HG03108 (cell line): ENCODE measurements around the gene CCNG2.

Experiments
- ATAC-seq: cut with Tn5 transposase; IDR thresholded peaks from one replicate; pipeline ENCODE4 v1.9.1; 2021; ENCODE audit warnings: moderate library complexity; ENCODE audit not compliant: unreplicated experiment

Gene CCNG2

DNA sequence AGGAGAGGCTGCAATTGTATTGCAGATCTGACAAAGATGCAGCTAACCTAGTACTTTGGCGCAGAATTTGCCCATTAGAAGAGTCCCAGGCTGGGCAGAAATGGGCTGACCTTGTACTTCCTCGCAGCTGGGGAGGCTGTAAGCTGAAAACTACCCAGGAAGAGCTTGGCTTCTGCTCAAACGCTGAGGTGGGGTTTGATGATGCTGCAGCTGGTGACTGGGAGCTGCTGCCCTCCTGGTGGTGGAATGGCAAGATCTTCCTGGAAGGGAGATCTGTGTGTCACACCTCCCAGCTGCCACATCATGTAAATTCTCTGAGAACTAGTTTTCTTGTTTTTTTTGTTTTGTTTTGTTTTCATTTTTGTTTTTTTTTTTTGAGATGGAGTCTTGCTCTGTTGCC lies 17.4 kb downstream of the CCNG2 start:
- ATAC-seq, result no peak

- no peak for ATAC-seq
These were observed 18.2 kb downstream of the CCNG2 start for GRCh38 chr4:77175201-77175611.

DNA sequence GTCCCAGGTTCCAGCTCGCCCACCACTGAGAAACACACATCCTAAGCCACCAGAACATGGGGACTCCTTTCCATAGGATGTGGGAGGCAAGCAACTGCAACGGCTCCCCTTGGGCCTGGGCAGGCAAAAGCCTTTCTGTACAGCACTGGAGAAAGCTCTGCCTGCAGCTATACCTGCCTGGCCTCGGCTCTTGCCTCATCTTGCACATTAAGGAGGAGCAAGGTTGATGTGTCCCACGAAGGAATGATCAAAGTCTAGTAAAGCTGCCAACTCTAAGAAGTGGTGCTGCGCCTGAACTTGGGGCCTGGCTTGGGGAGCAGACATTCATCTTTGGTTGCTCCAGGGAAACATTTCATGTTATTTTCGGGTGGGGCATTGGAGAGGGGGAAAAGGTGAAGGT lies 19.6 kb downstream of the CCNG2 start:
- ATAC-seq, result no peak

GRCh38 chr4:77177199-77177598 lies 20.2 kb downstream of the CCNG2 start:
- ATAC-seq, result no peak

DNA sequence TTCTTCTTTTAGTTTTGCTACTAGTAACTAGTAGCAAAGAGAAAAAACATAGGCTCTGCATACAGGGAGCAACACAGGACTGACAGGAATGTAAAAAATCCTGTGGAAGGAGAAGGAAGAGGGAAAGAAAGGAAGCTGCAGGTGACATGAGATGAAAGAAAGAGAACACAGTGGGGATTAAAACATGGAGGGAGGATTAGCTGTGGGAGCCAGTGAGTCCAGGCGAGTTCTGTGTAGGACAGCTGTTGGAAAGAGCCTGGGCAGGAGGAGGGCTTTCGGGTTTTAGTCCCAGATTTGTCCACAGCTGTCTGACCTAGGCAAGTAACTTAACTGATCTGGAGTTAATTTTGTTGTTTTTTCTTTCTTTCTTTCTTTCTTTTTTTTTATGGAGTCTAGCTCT lies 21.6 kb downstream of the CCNG2 start:
- no peak for ATAC-seq

- ATAC-seq, result no peak
These were observed 22.5 kb downstream of the CCNG2 start for GRCh38 chr4:77179519-77179918.

GRCh38 chr4:77181720-77182119 lies 24.7 kb downstream of the CCNG2 start:
- ATAC-seq, result no peak

DNA sequence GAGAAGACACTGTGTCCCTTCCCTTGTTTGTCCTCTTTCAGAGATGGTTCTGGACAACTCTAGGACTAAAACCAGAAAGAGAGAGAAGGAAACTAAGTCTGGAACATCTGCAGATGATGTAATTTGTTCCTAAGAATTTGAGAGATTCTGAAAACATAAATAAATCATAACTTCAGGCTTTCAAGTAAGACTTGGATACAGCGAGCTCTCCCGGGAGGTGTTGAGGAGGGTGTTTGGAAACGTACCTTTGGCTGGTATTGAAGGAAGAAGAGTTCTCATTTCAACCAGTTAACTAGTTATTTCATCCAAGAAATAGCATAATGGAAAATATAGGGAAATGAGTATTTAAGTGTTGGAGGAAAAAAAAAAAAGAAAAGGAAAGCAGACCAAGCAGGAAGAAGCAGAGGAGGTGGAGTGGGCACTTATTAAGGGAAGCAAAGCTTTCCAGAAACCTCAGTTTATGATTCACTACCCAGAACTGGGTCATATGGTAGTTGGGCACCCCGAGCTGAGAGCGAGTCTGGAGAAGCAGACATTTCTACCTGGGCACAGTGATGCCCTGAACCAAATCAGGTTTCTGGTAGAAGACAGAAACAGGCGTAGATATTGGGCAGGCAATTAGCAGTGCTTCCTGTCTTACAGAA lies 26.9 kb downstream of the CCNG2 start:
- no peak for ATAC-seq

- no peak for ATAC-seq
These were observed 28.0 kb downstream of the CCNG2 start for GRCh38 chr4:77184974-77185373.

- no peak for ATAC-seq
These were observed 28.7 kb downstream of the CCNG2 start for GRCh38 chr4:77185686-77186085.

- no peak for ATAC-seq
These were observed 30.3 kb downstream of the CCNG2 start for GRCh38 chr4:77187322-77187721.

- no peak for ATAC-seq
These were observed 31.7 kb downstream of the CCNG2 start for GRCh38 chr4:77188498-77189220.

GRCh38 chr4:77189412-77189811 lies 32.4 kb downstream of the CCNG2 start:
- no peak for ATAC-seq

DNA sequence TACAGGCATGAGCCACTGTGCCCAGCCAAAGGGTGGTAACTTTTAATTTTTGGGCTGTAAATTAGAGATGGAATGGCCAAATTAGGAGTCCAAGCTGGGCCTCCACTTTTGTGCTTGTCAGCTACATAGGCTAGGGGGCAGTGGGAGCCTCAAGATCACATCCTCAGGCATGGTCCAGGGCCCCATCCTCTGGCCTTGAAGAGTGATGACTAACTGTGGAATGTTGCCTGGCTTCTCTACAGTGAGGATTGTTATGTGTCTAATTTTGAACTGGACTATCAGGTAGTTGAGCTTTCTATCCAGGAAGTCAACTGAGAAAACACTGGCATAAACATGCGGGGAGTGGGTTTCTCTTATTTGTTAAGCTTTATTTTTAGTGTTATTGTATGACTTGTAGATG lies 33.0 kb downstream of the CCNG2 start:
- ATAC-seq, result no peak

GRCh38 chr4:77193046-77193445 lies 36.0 kb downstream of the CCNG2 start:
- ATAC-seq, result no peak

- peak; percentile 93 for ATAC-seq
These were observed 36.6 kb downstream of the CCNG2 start for GRCh38 chr4:77193511-77194102.

DNA sequence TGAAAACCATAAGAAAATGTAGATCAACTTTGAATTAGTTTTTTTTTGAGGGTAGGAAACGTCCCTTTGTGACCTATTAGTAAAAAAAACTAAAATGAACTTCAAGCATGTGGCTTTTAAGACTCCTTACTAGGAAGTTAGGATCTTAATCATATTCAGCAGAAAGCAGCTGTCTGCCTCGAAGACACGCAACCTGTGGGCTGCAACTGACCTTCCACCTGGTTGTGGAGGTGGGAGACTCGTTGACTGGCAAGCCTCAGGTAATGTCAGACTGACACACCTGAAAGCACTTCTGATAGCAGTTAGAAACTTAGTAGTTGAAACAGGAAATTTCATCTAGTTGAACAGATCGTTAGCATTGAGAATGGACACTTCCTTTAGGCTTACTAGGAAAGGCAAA lies 37.4 kb downstream of the CCNG2 start:
- no peak for ATAC-seq

GRCh38 chr4:77194989-77195388 lies 38.0 kb downstream of the CCNG2 start:
- ATAC-seq, result no peak

DNA sequence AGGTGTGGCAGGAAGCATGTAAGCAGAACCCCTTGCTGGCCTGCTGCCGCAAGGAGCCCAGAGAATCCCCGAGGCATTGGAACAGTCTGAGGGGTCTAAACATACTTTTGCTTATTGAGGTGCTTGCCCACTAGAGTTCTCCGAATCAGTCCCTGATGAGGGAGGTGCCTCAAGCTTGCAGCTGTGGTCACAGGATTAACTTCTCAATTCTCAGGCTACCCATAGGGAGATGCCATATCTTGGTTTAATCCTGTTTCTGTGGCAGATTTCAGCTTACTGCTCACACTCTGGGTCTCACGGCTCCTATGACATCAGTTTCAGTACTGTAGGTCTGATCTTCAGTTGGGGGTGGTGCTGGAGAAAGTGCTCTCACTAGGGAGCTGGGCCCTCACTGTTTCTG lies 39.9 kb downstream of the CCNG2 start:
- ATAC-seq, result no peak

DNA sequence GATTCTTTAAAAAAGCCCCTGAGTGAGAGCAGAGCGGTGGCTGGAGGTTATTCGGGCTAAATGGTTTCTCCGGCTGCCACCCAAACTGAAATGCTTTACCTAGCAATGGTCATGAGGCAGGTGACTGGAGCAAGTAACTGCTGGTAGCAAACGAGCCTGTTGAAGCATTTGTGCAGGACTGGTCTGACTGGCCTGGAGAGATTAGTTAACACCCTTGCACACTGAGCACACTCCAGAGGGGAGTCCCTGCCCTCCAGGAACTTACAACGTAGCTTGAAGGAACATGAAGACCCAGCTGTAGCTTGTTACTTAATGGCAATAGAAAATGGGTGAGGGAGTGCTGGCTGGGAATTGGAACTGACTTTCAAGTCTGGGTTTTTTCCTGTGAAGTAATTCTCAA lies 40.4 kb downstream of the CCNG2 start:
- ATAC-seq, result no peak

- no peak for ATAC-seq
These were observed 40.8 kb downstream of the CCNG2 start for GRCh38 chr4:77197831-77198230.

DNA sequence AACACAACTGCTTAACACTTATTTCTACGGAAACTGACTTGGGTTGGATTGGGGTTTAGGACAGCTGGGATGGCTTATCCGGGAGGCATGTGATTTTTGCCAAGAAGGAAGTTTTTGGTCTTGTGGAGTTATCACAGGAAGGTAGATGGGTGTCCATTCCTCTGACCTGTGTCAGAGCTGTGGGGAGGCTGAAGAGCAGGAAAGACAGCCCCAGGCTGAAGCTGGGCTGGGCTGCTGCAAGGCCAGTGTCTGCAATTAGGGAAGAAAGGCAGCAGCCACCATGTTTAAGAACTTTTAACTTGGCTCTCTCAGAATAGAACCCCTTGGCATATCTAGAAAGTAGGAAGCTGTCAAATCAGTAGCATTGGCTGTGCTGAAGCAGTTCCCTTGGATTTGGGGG lies 42.3 kb downstream of the CCNG2 start:
- no peak for ATAC-seq
